BLaER1 (cell line): ENCODE data around the gene PTPRG.
"Not testable (repeated sequence)": the region's sequence is repeated elsewhere in the genome, so short reads cannot be mapped to it uniquely, and the experiment has no call there.

Experiments
- H3K27ac ChIP-seq: shearing (Covaris generic); formaldehyde crosslinking; 2 replicates; pipeline ENCODE4 v1.8.1; 2022
- H3K27me3 ChIP-seq: shearing (Covaris generic); formaldehyde crosslinking; 2 replicates; pipeline ENCODE4 v1.8.1; 2022
- H3K36me3 ChIP-seq: shearing (Covaris generic); formaldehyde crosslinking; 2 replicates; pipeline ENCODE4 v1.8.1; 2022
- H3K4me1 ChIP-seq: shearing (Covaris generic); formaldehyde crosslinking; 2 replicates; pipeline ENCODE4 v1.8.1; 2022
- H3K4me2 ChIP-seq: shearing (Covaris generic); formaldehyde crosslinking; 2 replicates; pipeline ENCODE4 v1.8.1; 2022
- H3K4me3 ChIP-seq: shearing (Covaris generic); formaldehyde crosslinking; 2 replicates; pipeline ENCODE4 v1.8.1; 2022
- H3K9ac ChIP-seq: shearing (Covaris generic); formaldehyde crosslinking; 2 replicates; pipeline ENCODE4 v1.8.1; 2022
- H3K9me3 ChIP-seq: shearing (Covaris generic); formaldehyde crosslinking; 2 replicates; pipeline ENCODE4 v1.8.1; 2022
- H4K20me1 ChIP-seq: shearing (Covaris generic); formaldehyde crosslinking; 2 replicates; pipeline ENCODE4 v1.8.1; 2022
- Cebpa-rat ChIP-seq: shearing (Covaris generic); IDR thresholded peaks from 2 replicates; pipeline ENCODE4 v1.8.1; 2022

Gene PTPRG

GRCh38 chr3:61808526-61808925, 247.2 kb downstream of the PTPRG start:
- H3K9me3 ChIP-seq, result no peaks in the 10 kb centered on the region
- no peaks in the 10 kb centered on the region for H3K27me3 ChIP-seq
- peaks cover 9% of the 10 kb centered on the region; the same call in 1 of the 2 replicates for H3K4me1 ChIP-seq
- no peak overlapping the region for H3K4me3 ChIP-seq
- no peaks in the 10 kb centered on the region for H4K20me1 ChIP-seq
- no peak overlapping the region for H3K27ac ChIP-seq
- no peaks in the 10 kb centered on the region for H3K36me3 ChIP-seq
- no peak overlapping the region for H3K9ac ChIP-seq
- H3K4me2 ChIP-seq, result no peak overlapping the region
- no peak for TF ChIP-seq Cebpa-rat

GRCh38 chr3:61808999-61809398, 247.6 kb downstream of the PTPRG start:
- H3K36me3 ChIP-seq, result no peaks in the 10 kb centered on the region
- H3K4me3 ChIP-seq, result no peak overlapping the region
- H3K27ac ChIP-seq, result no peak overlapping the region
- no peak overlapping the region for H3K4me2 ChIP-seq
- H3K4me1 ChIP-seq, result peaks cover 9% of the 10 kb centered on the region; the same call in 1 of the 2 replicates
- H4K20me1 ChIP-seq, result no peaks in the 10 kb centered on the region
- H3K27me3 ChIP-seq, result no peaks in the 10 kb centered on the region
- H3K9ac ChIP-seq, result no peak overlapping the region
- no peaks in the 10 kb centered on the region for H3K9me3 ChIP-seq
- TF ChIP-seq Cebpa-rat, result no peak

GRCh38 chr3:61809879-61810278, 248.5 kb downstream of the PTPRG start:
- H3K27ac ChIP-seq, result no peak overlapping the region

GRCh38 chr3:61810953-61811497, 249.7 kb downstream of the PTPRG start:
- Histone ChIP-seq H3K4me2 (no peak overlapping the region), H3K36me3 (no peaks in the 10 kb centered on the region), H3K4me1 (no peaks in the 10 kb centered on the region), H3K27ac (no peak overlapping the region), H3K4me3 (no peak overlapping the region), H3K9ac (no peak overlapping the region), H4K20me1 (no peaks in the 10 kb centered on the region), H3K9me3 (no peaks in the 10 kb centered on the region), H3K27me3 (no peaks in the 10 kb centered on the region)
- no peak for TF ChIP-seq Cebpa-rat

More at GRCh38 chr3:61809879-61810278, 248.5 kb downstream of the PTPRG start:
- Histone ChIP-seq H3K4me3 (no peak overlapping the region), H3K4me1 (peaks cover 2% of the 10 kb centered on the region; the same call in 1 of the 2 replicates), H3K9me3 (no peaks in the 10 kb centered on the region), H3K36me3 (no peaks in the 10 kb centered on the region), H4K20me1 (no peaks in the 10 kb centered on the region), H3K4me2 (no peak overlapping the region), H3K27me3 (no peaks in the 10 kb centered on the region), H3K9ac (no peak overlapping the region)
- no peak for TF ChIP-seq Cebpa-rat

GRCh38 chr3:61811652-61812051, 250.3 kb downstream of the PTPRG start:
- H3K9me3 ChIP-seq, result no peaks in the 10 kb centered on the region
- no peaks in the 10 kb centered on the region for H3K36me3 ChIP-seq
- H3K27ac ChIP-seq, result no peak overlapping the region
- H3K4me3 ChIP-seq, result no peak overlapping the region
- TF ChIP-seq Cebpa-rat, result no peak
- H4K20me1 ChIP-seq, result no peaks in the 10 kb centered on the region
- no peaks in the 10 kb centered on the region for H3K4me1 ChIP-seq
- no peak overlapping the region for H3K9ac ChIP-seq
- no peak overlapping the region for H3K4me2 ChIP-seq
- H3K27me3 ChIP-seq, result no peaks in the 10 kb centered on the region

DNA sequence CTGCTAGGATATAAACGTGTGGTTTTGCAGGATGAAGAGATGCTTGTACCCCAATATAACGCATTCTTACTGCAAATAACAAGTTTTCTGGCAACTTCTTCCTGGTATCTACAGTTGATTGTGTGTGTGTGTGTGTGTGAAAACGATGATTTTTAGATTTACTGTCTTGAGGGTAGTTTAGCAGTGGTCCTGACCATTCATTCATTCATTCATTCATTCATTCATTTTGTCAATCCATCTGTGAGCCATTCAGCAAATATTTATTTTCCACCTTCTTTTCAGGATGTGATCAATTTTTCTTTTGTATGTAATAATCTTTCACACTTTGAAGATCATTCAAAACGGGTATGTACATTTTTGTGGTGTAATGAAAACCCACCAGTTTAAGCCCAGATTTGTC, 250.7 kb downstream of the PTPRG start:
- H4K20me1 ChIP-seq, result no peaks in the 10 kb centered on the region
- H3K27me3 ChIP-seq, result no peaks in the 10 kb centered on the region

DNA sequence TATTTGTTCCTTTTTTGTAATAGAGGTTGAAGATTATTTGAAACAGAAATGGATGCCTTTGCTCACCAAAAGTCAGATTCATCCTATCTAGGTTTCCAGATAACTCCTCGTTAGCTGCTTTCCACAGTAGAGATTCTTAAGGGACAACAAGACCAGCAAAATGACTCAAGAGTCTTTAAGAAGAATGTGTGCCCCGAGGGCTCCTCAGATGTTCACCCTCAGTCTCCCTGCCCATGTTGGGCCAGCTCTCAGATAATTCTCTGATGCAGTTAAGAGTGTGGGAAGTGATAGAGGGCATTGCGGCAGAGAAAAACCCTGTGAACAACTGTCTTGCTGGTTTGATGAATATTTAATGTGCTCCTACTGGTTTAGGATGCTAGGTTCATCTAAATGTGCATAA, 251.1 kb downstream of the PTPRG start:
- H3K27ac ChIP-seq, result no peak overlapping the region
- H3K4me3 ChIP-seq, result no peak overlapping the region
- no peak for TF ChIP-seq Cebpa-rat
- H3K9ac ChIP-seq, result no peak overlapping the region
- H3K27me3 ChIP-seq, result no peaks in the 10 kb centered on the region
- no peak overlapping the region for H3K4me2 ChIP-seq
- no peaks in the 10 kb centered on the region for H4K20me1 ChIP-seq
- no peaks in the 10 kb centered on the region for H3K4me1 ChIP-seq
- H3K36me3 ChIP-seq, result no peaks in the 10 kb centered on the region
- no peaks in the 10 kb centered on the region for H3K9me3 ChIP-seq

More for the DNA sequence above, 250.7 kb downstream of the PTPRG start:
- Histone ChIP-seq H3K4me2 (no peak overlapping the region), H3K9ac (no peak overlapping the region), H3K36me3 (no peaks in the 10 kb centered on the region), H3K4me3 (no peak overlapping the region), H3K4me1 (no peaks in the 10 kb centered on the region), H3K9me3 (no peaks in the 10 kb centered on the region), H3K27ac (no peak overlapping the region)
- no peak for TF ChIP-seq Cebpa-rat

GRCh38 chr3:61813636-61814035, 252.3 kb downstream of the PTPRG start:
- H3K4me1 ChIP-seq, result no peaks in the 10 kb centered on the region
- H3K27ac ChIP-seq, result no peak overlapping the region
- TF ChIP-seq Cebpa-rat, result no peak
- H3K36me3 ChIP-seq, result no peaks in the 10 kb centered on the region
- H3K27me3 ChIP-seq, result no peaks in the 10 kb centered on the region
- H3K4me3 ChIP-seq, result no peak overlapping the region
- H3K9me3 ChIP-seq, result no peaks in the 10 kb centered on the region
- no peak overlapping the region for H3K9ac ChIP-seq
- no peak overlapping the region for H3K4me2 ChIP-seq
- H4K20me1 ChIP-seq, result no peaks in the 10 kb centered on the region

DNA sequence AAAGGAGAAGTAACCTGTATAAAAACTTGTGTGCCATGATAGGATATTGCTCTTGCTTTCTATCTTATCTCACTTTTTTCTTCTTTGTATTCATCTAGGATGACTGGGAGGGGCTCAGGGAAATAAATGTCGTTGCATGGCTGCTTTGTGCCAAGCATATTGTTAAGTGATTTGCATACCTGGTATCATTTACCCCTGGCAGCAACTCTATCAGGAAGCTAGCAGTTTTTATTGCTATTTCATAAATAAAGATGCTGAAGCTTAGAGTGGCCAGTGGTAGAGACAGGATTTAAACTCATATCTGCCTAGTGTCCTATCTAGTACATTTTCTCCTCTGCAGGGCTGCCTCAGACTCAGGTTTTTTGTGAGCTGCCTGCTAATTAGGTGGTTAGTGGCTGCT, 253.3 kb downstream of the PTPRG start:
- H3K4me3 ChIP-seq, result no peak overlapping the region
- no peak for TF ChIP-seq Cebpa-rat
- no peak overlapping the region for H3K9ac ChIP-seq
- no peak overlapping the region for H3K27ac ChIP-seq
- no peaks in the 10 kb centered on the region for H3K36me3 ChIP-seq
- H4K20me1 ChIP-seq, result no peaks in the 10 kb centered on the region
- H3K4me2 ChIP-seq, result no peak overlapping the region
- H3K27me3 ChIP-seq, result no peaks in the 10 kb centered on the region
- H3K9me3 ChIP-seq, result no peaks in the 10 kb centered on the region
- no peaks in the 10 kb centered on the region for H3K4me1 ChIP-seq

DNA sequence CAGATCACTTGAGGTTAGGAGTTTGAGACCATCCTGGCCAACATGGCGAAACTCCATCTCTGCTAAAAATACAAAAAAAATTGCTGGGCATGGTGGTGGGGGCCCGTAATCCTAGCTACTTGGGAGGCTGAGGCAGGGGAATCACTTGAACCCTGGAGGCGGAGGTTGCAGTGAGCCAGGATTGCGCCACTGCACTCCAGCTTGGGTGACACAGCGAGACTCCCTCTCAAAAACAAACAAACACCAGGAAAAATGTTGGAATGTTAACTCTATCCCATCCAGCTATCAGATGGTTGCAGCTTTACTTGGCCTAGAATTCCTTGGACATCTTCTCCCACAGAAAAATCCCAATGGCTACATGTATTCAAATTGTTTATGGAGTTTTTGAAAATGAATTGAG, 254.9 kb downstream of the PTPRG start:
- H3K9ac ChIP-seq, H3K4me3 ChIP-seq, H3K27ac ChIP-seq, H4K20me1 ChIP-seq, H3K4me1 ChIP-seq, H3K36me3 ChIP-seq, H3K9me3 ChIP-seq, H3K27me3 ChIP-seq, H3K4me2 ChIP-seq: not testable (repeated sequence)

- H4K20me1 ChIP-seq, result no peaks in the 10 kb centered on the region
- H3K4me3 ChIP-seq, result no peak overlapping the region
- TF ChIP-seq Cebpa-rat, result no peak
- no peak overlapping the region for H3K9ac ChIP-seq
- no peaks in the 10 kb centered on the region for H3K27me3 ChIP-seq
- H3K4me1 ChIP-seq, result peaks cover 21% of the 10 kb centered on the region
- H3K27ac ChIP-seq, result no peak overlapping the region
- H3K4me2 ChIP-seq, result no peak overlapping the region
- no peaks in the 10 kb centered on the region for H3K36me3 ChIP-seq
- H3K9me3 ChIP-seq, result peaks cover 9% of the 10 kb centered on the region; the same call in 1 of the 2 replicates
These were observed 258.5 kb downstream of the PTPRG start for GRCh38 chr3:61819861-61820260.
